HCT116 (cell line): ENCODE data around the gene ATP13A3.

Experiments
- CTCF ChIP-seq, 3 experiments: fragments of 200-600 bp in 1 of 3; sonication (generic) in 1 of 3; IDR thresholded peaks in 2 of 3; conservative IDR thresholded peaks in 1 of 3; 2 replicates each; pipeline ENCODE4 v1.5.1; 2012 to 2017; ENCODE audit warnings: low read depth in 2 of 3, low read length in 2 of 3, antibody characterized with exemption in 1 of 3, borderline replicate concordance in 1 of 3, control low read depth in 1 of 3, mild to moderate bottlenecking in 1 of 3, mixed read lengths in 1 of 3, mixed run types in 1 of 3, moderate library complexity in 1 of 3; ENCODE audit not compliant: insufficient read depth in 1 of 3
- POLR2A ChIP-seq: IDR thresholded peaks from 2 replicates; pipeline ENCODE4 v1.7.0; 2011; ENCODE audit warnings: borderline replicate concordance; ENCODE audit not compliant: insufficient read depth, insufficient read length; ENCODE audit errors: extremely low read depth
- POLR2AphosphoS5 ChIP-seq: IDR thresholded peaks from 2 replicates; pipeline ENCODE4 v1.6.1; 2011; ENCODE audit warnings: mild to moderate bottlenecking, low read depth, low read length, moderate library complexity

GRCh38 chr3:194443901-194444300, 42.9 kb downstream of the ATP13A3 start:
- TF ChIP-seq CTCF (IDR thresholded peaks at IDR 0.05 in 2 of 3, conservative IDR thresholded peaks at IDR 0.05 in 1 of 3; ENCODE audit: borderline replicate concordance in 1 of 3, insufficient read depth in 1 of 3, low read depth in 2 of 3, low read length in 2 of 3) (no peak), POLR2AphosphoS5 (no peak), POLR2A (no peak)
